ENCODE data around the gene GOLGA1. TPM values are rescaled to one million over a fixed set of nuclear protein-coding genes. Genes with fewer than 3 reads are reported as not detected.
A peak's percentile ranks its signal among the peaks of the same experiment; 100 is the strongest.

Gene GOLGA1
- polyA plus RNA-seq, 1 donor (not counting 4 experiments of a cell fraction or from before 2014, with no cell fraction given) = 7.4 TPM

DNA sequence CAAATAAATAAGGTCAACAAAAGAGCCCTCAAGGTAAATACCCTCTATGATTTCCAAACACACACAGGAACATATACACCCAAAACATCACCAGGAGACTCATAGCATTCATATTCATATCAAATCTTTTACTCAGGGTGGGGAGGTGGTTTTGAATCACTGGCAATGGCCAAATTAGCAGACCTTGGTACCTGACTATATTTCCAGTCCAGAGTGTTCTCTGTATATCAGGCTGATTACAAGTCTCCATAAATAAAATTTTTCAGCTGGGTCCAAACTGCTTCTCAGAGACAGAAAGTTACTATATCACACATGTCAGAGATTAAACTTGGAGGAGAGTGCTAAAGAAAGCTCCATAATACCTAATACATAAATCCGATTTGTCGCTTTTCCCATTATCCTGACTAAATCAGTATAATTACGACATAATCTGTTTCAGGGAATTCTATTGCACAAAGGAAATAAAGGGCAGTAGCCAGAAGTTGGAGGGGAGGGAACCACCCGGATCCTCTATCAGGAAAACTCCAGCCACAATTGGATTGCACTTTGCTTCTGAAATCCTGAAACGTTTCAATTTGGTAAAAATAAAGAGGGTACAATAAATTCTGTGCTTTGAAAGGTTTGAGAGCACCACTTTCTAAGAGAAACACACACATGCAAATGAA lies 7.0 kb upstream of the GOLGA1 start:
- H3K27me3 ChIP-seq (ENCODE audit: control insufficient read depth, extremely low read depth, insufficient read depth, low read length) = no peaks in the 10 kb centered on the region
- H3K9me1 ChIP-seq (ENCODE audit: control insufficient read depth, extremely low read depth, insufficient read depth, low read length) = no peaks in the 10 kb centered on the region
- H3K36me3 ChIP-seq (ENCODE audit: control insufficient read depth in 2 of 2, extremely low read depth in 1 of 2, insufficient read depth in 2 of 2, low read length in 2 of 2) = no peaks in the 10 kb centered on the region
- no peaks in the 10 kb centered on the region for H3K9me3 ChIP-seq (ENCODE audit: control insufficient read depth, low read depth, low read length)
- no peak overlapping the region for H3K27ac ChIP-seq (ENCODE audit: control insufficient read depth, insufficient read depth, low read length)
- no peaks in the 10 kb centered on the region for H3K79me2 ChIP-seq (ENCODE audit: control insufficient read depth, insufficient read depth, low read length)
- dilution Hi-C loops (cut with MboI; ENCODE audit: extremely low pct_ligation_motif_present, low sequenced_read_pairs) = no loop called here
- no peak for DNase-seq (ENCODE audit: low read depth, low spot score)
- no peaks in the 10 kb centered on the region for H4K20me1 ChIP-seq (ENCODE audit: control insufficient read depth, extremely low read depth, insufficient read depth, low read length)
- peak; percentile 29 for FAIRE-seq
- H3K4me2 ChIP-seq (ENCODE audit: control insufficient read depth, extremely low read depth, insufficient read depth, low read depth, low read length) = no peak overlapping the region
- H3K9ac ChIP-seq (ENCODE audit: control insufficient read depth, extremely low read depth, insufficient read depth, low read length) = no peak overlapping the region
- TF ChIP-seq, protein P1, sequence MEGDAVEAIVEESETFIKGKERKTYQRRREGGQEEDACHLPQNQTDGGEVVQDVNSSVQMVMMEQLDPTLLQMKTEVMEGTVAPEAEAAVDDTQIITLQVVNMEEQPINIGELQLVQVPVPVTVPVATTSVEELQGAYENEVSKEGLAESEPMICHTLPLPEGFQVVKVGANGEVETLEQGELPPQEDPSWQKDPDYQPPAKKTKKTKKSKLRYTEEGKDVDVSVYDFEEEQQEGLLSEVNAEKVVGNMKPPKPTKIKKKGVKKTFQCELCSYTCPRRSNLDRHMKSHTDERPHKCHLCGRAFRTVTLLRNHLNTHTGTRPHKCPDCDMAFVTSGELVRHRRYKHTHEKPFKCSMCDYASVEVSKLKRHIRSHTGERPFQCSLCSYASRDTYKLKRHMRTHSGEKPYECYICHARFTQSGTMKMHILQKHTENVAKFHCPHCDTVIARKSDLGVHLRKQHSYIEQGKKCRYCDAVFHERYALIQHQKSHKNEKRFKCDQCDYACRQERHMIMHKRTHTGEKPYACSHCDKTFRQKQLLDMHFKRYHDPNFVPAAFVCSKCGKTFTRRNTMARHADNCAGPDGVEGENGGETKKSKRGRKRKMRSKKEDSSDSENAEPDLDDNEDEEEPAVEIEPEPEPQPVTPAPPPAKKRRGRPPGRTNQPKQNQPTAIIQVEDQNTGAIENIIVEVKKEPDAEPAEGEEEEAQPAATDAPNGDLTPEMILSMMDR (optimal IDR thresholded peaks at IDR 0.05 in 1 of 3, IDR thresholded peaks at IDR 0.05 in 1 of 3, conservative IDR thresholded peaks at IDR 0.05 in 1 of 3; ENCODE audit: extremely low read depth in 1 of 3, insufficient read depth in 2 of 3, low read length in 3 of 3) = no peak
- TF ChIP-seq EZH2 (IDR thresholded peaks at IDR 0.05; ENCODE audit: low read length) = no peak
- H3K4me3 ChIP-seq (ENCODE audit: control insufficient read depth in 2 of 3, extremely low read depth in 1 of 3, insufficient read depth in 2 of 3, low read depth in 1 of 3, low read length in 3 of 3) = no peak overlapping the region
- H2AFZ ChIP-seq (ENCODE audit: control insufficient read depth, low read length) = no peak overlapping the region
- H3K4me1 ChIP-seq (ENCODE audit: control insufficient read depth, extremely low read depth, insufficient read depth, low read length) = no peaks in the 10 kb centered on the region

DNA sequence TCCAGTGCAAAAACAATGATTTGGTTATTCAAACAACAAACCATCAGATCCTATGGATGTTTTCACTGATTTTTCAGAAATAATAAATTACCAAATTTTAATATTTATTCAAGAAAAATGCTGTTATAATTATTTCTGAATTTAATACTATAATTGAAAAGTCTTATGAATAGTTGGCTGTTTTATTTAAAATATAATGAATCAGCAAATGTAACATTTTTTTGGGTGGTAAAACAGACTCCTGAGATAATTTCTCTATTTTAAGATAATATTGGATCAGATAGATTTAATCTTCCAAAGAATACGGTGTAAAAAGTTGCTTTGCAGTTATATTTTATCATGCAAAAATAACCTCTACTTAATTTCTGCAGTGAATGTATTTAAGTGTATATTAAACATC lies 5.3 kb upstream of the GOLGA1 start:
- no peaks in the 10 kb centered on the region for H3K9me1 ChIP-seq (ENCODE audit: control insufficient read depth, extremely low read depth, insufficient read depth, low read length)
- no peak for DNase-seq (ENCODE audit: low read depth, low spot score)
- H3K4me3 ChIP-seq (ENCODE audit: control insufficient read depth in 2 of 3, extremely low read depth in 1 of 3, insufficient read depth in 2 of 3, low read depth in 1 of 3, low read length in 3 of 3) = no peak overlapping the region
- dilution Hi-C loops (cut with MboI; ENCODE audit: extremely low pct_ligation_motif_present, low sequenced_read_pairs) = no loop called here
- no peak for FAIRE-seq
- no peak overlapping the region for H3K9ac ChIP-seq (ENCODE audit: control insufficient read depth, extremely low read depth, insufficient read depth, low read length)
- no peak overlapping the region for H2AFZ ChIP-seq (ENCODE audit: control insufficient read depth, low read length)
- H3K79me2 ChIP-seq (ENCODE audit: control insufficient read depth, insufficient read depth, low read length) = no peaks in the 10 kb centered on the region
- TF ChIP-seq EZH2 (IDR thresholded peaks at IDR 0.05; ENCODE audit: low read length) = no peak
- TF ChIP-seq, protein P1 (optimal IDR thresholded peaks at IDR 0.05 in 1 of 3, IDR thresholded peaks at IDR 0.05 in 1 of 3, conservative IDR thresholded peaks at IDR 0.05 in 1 of 3; ENCODE audit: extremely low read depth in 1 of 3, insufficient read depth in 2 of 3, low read length in 3 of 3) = no peak
- no peaks in the 10 kb centered on the region for H3K36me3 ChIP-seq (ENCODE audit: control insufficient read depth in 2 of 2, extremely low read depth in 1 of 2, insufficient read depth in 2 of 2, low read length in 2 of 2)
- H3K27me3 ChIP-seq (ENCODE audit: control insufficient read depth, extremely low read depth, insufficient read depth, low read length) = no peaks in the 10 kb centered on the region
- no peak overlapping the region for H3K4me2 ChIP-seq (ENCODE audit: control insufficient read depth, extremely low read depth, insufficient read depth, low read depth, low read length)
- no peak overlapping the region for H3K27ac ChIP-seq (ENCODE audit: control insufficient read depth, insufficient read depth, low read length)
- H3K4me1 ChIP-seq (ENCODE audit: control insufficient read depth, extremely low read depth, insufficient read depth, low read length) = peaks cover 4% of the 10 kb centered on the region
- H4K20me1 ChIP-seq (ENCODE audit: control insufficient read depth, extremely low read depth, insufficient read depth, low read length) = no peaks in the 10 kb centered on the region
- H3K9me3 ChIP-seq (ENCODE audit: control insufficient read depth, low read depth, low read length) = no peaks in the 10 kb centered on the region
